Keratinocyte (primary cell): ENCODE data around the gene SLC38A4.

Source experiments
- EZH2 ChIP-seq: IDR thresholded peaks from one replicate; pipeline ENCODE4 v1.6.1; 2012; ENCODE audit warnings: inconsistent platforms, mild to moderate bottlenecking, low read length, moderate library complexity
- TF ChIP-seq, protein P1 (sequence below), 3 experiments: IDR thresholded peaks in 1 of 3; conservative IDR thresholded peaks in 1 of 3; optimal IDR thresholded peaks in 1 of 3; 2 replicates in 2 of 3; 3 replicates in 1 of 3; pipeline versions ENCODE3 to v1.5.1; 2011; ENCODE audit warnings: low read length in 3 of 3, mild to moderate bottlenecking in 3 of 3, moderate library complexity in 2 of 3, control low read depth in 1 of 3, inconsistent platforms in 1 of 3; ENCODE audit not compliant: insufficient read depth in 2 of 3; ENCODE audit errors: extremely low read depth in 1 of 3

DNA sequence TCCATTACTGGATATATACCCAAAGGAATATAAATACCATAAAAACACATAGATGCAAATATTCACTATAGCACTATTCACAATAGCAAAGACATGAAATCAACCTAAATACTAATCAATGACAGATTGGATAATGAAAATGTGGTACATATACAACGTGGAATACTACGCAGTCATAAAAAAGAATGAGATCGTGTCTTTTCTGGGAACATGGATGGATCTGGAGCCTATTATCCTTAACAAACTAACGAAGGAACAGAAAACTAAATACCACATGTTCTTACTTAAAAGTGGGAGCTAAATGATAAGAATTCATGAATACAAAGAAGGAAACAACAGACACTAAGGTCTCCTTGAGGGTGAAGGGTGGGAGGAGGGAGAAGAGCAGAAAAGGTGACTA, 76.5 kb downstream of the SLC38A4 start:
- TF ChIP-seq, protein P1, sequence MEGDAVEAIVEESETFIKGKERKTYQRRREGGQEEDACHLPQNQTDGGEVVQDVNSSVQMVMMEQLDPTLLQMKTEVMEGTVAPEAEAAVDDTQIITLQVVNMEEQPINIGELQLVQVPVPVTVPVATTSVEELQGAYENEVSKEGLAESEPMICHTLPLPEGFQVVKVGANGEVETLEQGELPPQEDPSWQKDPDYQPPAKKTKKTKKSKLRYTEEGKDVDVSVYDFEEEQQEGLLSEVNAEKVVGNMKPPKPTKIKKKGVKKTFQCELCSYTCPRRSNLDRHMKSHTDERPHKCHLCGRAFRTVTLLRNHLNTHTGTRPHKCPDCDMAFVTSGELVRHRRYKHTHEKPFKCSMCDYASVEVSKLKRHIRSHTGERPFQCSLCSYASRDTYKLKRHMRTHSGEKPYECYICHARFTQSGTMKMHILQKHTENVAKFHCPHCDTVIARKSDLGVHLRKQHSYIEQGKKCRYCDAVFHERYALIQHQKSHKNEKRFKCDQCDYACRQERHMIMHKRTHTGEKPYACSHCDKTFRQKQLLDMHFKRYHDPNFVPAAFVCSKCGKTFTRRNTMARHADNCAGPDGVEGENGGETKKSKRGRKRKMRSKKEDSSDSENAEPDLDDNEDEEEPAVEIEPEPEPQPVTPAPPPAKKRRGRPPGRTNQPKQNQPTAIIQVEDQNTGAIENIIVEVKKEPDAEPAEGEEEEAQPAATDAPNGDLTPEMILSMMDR (optimal IDR thresholded peaks at IDR 0.05 in 1 of 3, IDR thresholded peaks at IDR 0.05 in 1 of 3, conservative IDR thresholded peaks at IDR 0.05 in 1 of 3; ENCODE audit: extremely low read depth in 1 of 3, insufficient read depth in 2 of 3, low read length in 3 of 3) = no peak
- no peak for TF ChIP-seq EZH2
